ENCODE data around the gene STK24. TPM values are rescaled to one million over a fixed set of nuclear protein-coding genes. Genes with fewer than 3 reads are reported as not detected.

STK24 gene
- polyA plus RNA-seq, 1 donor: 124 TPM

- DNase-seq: no peak
Observed at GRCh38 chr13:98512774-98513665, 63.9 kb downstream of the STK24 start.

GRCh38 chr13:98511435-98511834 is 65.5 kb downstream of the STK24 start:
- DNase-seq: no peak

- no peak for DNase-seq
Observed at GRCh38 chr13:98510156-98510509, 66.8 kb downstream of the STK24 start.

- DNase-seq: no peak
Observed at GRCh38 chr13:98509271-98510155, 67.4 kb downstream of the STK24 start.

GRCh38 chr13:98508685-98509084 is 68.2 kb downstream of the STK24 start:
- no peak for DNase-seq

GRCh38 chr13:98508280-98508679 is 68.6 kb downstream of the STK24 start:
- DNase-seq: no peak

GRCh38 chr13:98507282-98507797 is 69.6 kb downstream of the STK24 start:
- DNase-seq: no peak

- DNase-seq: no peak
Observed at GRCh38 chr13:98506728-98507230, 70.1 kb downstream of the STK24 start.

- DNase-seq: no peak
Observed at GRCh38 chr13:98506322-98506721, 70.6 kb downstream of the STK24 start.

- no peak for DNase-seq
Observed at GRCh38 chr13:98505217-98505616, 71.7 kb downstream of the STK24 start.

- no peak for DNase-seq
Observed at GRCh38 chr13:98504371-98504963, 72.4 kb downstream of the STK24 start.

GRCh38 chr13:98504029-98504351 is 72.9 kb downstream of the STK24 start:
- DNase-seq: no peak

- DNase-seq: no peak
Observed at GRCh38 chr13:98503175-98504028, 73.5 kb downstream of the STK24 start.

GRCh38 chr13:98500963-98501421 is 75.9 kb downstream of the STK24 start:
- DNase-seq: no peak

- DNase-seq: no peak
Observed at GRCh38 chr13:98496966-98497365, 79.9 kb downstream of the STK24 start.

GRCh38 chr13:98496479-98496791 is 80.5 kb downstream of the STK24 start:
- no peak for DNase-seq

- no peak for DNase-seq
Observed at GRCh38 chr13:98495627-98496478, 81.1 kb downstream of the STK24 start.

- DNase-seq: no peak
Observed at GRCh38 chr13:98494769-98495168, 82.1 kb downstream of the STK24 start.

GRCh38 chr13:98493042-98493712 is 83.7 kb downstream of the STK24 start:
- no peak for DNase-seq
